ENCODE data around the gene PRKAG2.

The PRKAG2 gene

DNA sequence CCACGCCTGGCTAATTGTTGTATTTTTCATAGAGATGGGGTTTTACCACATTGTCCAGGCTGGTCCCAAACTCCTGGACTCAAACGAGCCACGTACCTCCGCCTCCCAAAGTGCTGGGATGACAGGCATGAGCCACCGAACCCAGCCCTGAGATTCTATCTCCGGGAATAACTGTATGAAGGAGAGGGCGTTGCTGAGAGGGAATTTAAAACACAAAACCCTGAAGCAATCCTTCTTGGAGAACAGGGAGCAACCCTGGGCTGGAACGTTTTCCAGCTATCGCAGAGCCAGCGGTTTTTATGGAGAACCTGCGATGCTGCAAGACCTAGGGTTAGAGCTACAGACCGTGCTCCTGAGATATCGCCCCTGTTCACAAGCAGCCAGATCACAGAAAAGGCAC is 144.6 kb downstream of the PRKAG2 start:
- in situ Hi-C loops (cut with MboI; ENCODE audit: low sequenced_read_pairs): no loop called here

DNA sequence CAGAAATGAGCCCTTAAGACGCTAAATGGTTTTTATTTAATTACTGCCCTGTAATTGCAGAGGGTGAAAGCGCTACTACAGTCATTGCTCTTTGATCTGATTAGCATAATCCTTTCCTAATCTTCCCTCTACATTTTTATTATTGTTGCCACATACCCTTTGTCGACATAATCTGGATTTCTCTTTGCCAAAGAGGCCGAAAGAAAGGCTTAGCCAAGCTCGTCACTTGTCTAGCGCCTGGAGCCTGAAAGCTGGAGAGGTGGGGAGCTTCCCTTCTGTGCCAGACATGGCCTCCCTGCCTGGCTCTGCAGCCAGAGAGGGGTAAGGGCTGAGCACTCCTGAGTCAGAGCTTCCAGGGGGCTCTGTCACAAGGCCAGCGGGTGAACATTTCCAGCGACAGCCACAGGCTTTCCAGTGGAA is 145.9 kb downstream of the PRKAG2 start:
- in situ Hi-C loops (cut with MboI; ENCODE audit: low sequenced_read_pairs): no loop called here

DNA sequence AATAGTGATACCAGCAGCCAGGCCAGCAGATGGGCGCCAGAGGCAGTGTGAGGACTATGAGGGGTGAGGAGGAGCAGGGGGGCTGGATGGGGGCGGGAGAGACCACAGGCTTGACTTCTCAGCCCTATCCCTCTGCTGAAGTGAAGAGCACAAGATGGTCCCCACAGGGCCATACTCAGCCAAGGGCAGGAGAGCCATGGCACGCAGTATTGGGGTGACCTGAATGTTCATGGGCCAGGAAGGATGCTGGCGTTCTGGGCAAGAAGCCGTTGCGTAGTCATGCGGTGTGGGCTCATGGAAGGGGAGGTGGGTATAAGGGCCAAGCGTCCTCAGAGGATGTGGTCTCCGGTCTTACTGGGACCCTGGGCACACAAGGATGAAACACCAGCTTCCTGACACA is 146.3 kb downstream of the PRKAG2 start:
- in situ Hi-C loops (cut with MboI; ENCODE audit: low sequenced_read_pairs): no loop called here

DNA sequence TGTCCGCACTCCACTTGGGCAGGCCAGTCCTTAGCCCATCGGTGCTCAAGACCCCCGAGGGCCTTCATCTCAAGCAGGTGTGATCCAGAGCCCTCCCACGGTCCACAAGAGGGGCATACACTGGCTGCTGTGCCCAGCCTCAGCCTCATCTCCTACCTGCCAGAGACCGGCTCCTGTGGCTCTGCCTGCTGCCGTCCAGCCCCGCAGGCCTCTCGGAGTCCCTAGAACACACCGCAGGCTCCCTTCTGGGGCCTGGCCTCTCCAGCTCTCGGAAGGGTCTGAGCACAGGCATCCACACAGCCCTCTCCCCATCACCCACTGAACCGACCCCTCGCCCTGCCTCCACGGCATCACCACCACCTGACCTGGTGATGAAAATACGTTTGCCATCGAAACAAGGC is 147.4 kb downstream of the PRKAG2 start:
- in situ Hi-C loops (cut with MboI; ENCODE audit: low sequenced_read_pairs): no loop called here

DNA sequence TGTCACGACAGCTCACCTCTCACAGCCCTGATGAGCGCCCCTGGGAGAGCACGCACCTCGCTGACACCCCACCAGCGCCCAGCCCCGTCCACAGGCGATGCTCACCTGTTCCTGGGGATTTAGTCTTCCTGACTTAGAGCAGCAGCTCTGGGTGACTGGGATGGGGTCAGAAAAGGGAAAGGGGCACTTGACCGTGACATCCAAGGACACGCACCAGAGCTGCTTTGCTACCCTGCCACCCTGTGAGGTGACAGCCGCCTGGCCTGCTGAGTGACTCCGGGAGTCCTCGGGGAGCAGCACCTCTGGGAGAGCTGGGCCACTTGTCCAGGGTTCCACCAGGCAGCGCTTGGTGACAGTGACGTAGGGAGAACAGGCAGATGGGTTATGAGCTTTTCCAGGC is 148.2 kb downstream of the PRKAG2 start:
- in situ Hi-C loops (cut with MboI; ENCODE audit: low sequenced_read_pairs): no loop called here

DNA sequence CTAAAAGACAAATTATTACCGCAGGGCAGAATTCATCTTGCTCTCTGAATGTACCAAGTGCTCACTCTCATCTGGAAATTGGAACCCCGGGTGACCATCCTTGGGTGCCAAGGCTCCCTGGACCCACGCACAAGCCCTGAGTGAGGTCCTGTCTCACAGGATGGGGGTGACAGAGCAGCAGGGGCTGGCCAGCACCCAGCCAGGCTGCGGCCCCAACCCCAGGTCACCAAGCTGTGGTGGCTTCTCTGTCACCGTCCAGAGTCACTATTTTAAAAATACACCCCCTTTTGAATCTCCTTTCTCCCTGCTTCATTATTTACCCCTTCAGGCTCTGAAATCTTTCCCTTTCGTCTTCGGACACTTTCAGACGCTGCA is 148.6 kb downstream of the PRKAG2 start:
- in situ Hi-C loops (cut with MboI; ENCODE audit: low sequenced_read_pairs): no loop called here

DNA sequence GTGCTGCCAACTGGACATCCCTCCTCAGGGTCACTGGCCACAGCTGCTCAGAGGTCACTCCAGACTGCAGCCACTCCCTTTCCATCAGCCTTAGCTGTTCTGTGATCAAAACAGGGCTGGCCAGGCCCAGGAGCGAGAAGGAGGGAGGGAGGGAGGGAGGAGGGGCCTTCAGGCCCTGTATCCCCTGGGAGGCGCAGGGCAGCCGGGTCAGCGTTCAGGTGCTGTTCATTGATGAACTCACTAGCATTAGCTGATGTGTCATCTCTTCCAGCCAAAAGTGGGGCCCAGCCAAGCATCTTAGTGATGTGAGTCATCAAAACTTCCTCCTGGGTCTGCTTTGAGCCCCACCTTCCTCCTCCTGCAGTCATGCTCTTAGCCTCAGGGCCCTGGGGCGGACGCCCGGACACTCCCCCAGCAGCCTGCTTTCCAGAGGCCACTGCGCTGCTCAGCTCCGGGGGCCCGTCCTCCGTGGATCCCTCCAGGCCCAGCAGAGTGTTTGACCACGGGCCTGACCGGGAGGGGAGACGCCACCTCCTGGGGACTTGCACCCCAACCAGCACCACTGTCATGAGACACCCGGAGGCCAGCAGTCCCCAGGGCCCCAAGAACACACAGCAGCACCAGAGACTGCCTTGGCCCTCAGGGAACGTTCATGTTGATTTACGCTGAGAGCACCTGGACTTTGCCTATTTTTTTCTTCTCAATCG is 149.2 kb downstream of the PRKAG2 start:
- in situ Hi-C loops (cut with MboI; ENCODE audit: low sequenced_read_pairs): no loop called here

DNA sequence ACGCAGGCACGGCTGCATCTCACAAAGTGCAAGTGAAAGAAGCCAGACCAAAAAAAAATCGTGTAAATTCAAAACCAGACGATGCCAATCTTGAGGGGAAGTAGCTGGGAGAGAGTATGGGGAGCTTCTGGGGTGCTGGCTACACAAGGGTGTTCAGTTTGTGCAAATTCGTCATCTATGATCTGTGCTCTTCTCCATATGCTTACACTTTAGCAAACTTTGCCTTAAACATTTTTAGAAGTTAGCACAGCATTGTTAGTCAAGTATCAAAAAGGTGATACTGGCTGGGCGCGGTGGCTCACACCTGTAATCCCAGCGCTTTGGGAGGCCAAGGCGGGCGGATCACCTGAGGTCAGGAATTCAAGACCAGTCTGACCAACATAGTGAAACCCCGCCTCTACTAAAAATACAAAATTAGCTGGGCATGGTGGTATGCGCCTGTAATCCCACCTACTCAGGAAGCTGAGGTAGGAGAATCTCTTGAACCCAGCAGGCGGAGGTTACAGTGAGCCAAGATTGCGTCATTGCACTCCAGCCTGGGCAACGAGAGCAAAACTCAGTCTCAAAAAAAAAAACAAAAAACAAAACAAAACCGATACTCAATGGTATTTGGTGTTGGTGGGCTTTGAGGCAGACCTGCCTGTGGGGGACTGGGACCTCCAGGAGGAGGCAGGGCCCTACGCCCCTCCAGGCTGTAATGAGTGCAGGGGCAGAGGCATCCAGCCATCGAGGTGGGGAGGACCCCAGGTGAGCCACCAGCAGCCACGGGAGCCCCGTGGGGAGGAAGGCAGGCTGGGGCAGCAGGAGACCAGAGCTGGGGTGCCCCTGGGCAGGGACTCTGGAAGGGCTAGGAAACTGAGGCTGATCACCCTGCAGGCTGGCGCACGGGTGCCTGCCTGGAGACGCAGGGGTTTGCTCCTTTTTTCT is 150.0 kb downstream of the PRKAG2 start:
- in situ Hi-C loops (cut with MboI; ENCODE audit: low sequenced_read_pairs): no loop called here

DNA sequence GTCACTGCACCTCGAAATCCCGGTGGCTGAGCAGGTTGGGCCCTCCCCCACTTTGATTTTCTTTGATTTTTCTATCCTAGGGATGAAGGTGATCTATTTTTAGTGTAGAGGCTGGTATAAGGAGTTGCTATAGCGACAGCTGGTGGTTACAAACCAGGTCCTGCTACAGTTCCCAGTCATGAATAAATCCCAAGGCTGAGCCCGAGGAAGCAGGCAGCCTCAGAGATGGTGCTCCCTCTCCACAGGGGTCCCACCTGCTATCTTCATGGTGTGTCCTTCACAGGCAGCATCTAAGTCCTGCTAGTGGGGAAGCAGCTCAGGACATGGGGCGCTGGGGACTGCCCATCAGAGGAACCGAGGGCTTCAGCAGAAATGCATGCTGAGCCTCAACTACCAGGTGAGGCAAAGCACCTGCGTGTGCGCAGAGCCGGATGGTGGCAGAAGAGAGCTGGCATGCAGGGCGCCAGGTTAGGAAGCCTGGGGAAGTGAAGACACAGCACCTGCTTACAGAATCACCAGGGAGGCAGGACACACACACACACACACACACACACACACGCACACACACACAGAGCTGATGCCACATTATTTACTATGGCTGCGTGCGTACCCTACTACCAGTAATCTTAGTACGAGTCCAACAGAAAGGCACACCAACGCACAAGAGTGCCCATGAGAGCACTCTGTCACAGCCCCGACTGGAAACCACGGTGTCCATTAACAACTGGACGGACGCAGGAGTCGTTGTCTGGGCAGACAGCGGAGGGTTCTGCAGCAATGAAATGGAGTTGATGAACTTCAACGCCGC is 150.9 kb downstream of the PRKAG2 start:
- in situ Hi-C loops (cut with MboI; ENCODE audit: low sequenced_read_pairs): no loop called here

DNA sequence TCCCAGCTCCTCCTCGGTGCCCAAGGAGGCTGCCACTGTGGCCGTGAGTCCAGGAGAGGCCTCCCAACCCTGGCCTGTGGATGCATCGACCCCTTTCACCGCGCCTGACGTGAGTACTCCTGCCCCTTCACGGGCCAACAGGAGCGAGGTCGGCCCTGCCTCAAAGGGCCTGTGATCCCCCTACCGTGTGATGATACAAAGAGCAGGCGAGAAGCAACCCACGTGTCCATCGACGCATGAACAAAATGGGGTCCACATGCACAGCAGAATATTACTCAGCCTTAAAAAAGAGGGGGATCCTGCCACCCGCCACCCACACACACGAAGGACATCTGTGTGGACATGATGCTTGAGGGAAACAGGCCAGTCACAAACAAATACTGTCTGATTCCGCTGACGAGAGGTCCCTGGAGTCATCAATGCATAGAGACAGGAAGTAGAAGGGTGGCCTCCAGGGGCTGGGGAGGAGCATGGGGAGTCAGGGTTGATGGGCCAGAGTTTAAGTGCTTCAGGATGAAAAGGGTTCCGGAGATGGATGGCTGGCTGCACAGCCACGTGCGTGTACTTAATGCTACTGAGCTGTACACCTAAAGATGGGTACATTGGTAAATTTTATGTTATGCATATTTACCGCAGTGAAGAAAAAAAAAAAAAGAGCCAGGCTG is 151.9 kb downstream of the PRKAG2 start:
- in situ Hi-C loops (cut with MboI; ENCODE audit: low sequenced_read_pairs): no loop called here

DNA sequence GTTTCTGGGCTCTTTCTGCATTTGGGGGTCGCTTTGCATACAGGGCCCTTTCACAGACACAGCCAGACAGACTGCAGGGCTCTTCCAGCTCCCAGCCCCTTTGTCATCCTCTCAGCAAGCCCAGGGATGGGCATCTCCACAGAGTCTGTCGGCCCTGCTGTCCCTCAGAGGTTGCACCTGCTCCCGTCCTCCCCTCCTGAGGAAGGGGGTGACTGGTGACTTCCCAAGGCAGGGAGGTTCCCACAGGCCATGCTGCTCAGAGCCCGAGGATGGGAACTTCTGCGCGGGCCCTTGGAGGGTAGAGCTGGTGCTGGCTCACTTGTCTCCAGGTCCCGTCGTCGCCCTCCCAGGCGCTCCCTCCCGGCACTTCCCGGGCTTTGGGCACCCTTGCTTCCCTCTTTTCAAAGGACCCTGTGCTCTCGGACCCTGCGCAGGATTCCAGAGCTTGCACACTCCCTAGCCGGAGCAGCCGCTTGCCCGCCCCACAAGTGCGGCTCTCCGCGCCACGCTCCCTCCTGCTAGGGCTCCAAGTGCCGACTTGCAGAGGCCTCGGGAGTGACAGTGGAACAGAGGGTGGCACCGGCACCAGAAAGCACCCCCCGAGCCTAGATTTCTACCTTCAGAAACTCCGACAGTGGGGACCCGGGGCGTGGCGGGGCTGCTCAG is 152.5 kb downstream of the PRKAG2 start:
- in situ Hi-C loops (cut with MboI; ENCODE audit: low sequenced_read_pairs): no loop called here

DNA sequence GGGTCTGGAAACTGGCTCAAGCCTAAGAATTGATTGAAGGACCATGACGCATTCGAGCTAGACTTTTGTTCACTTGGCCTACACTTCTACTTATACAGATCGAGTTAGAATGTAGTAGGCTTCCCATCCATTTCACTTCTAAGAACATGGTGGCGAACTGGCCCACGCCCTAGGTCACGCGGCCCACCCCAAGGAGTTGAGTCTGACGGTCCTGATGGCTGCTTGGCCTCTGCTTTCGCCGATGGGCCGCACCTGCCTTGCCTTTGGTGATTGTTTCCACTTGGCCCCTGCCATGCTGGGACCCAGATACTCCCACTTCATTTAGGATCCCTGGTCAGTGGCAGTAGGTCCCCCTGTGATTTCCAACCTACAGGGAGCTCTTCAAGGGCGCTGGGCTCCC is 153.6 kb downstream of the PRKAG2 start:
- in situ Hi-C loops (cut with MboI; ENCODE audit: low sequenced_read_pairs): no loop called here

DNA sequence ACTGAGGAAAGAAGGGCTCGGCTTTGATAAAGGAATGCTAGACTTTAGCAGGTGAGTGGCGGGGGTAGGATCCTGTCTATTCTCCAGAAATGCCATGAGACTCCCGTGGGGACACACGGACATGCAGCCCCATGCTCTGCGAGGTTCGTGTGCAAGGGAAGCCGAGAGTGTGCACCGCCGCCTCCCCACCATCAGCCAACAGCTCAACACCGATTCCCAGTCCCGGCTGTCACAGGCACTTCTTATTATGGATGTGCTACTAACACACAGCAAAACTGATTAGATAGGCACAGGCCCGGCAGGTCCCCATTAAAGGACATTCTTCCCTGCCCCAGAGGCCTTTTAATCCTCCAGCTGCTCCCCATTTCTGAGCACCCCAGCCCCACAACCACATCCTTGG is 154.4 kb downstream of the PRKAG2 start:
- in situ Hi-C loops (cut with MboI; ENCODE audit: low sequenced_read_pairs): no loop called here

DNA sequence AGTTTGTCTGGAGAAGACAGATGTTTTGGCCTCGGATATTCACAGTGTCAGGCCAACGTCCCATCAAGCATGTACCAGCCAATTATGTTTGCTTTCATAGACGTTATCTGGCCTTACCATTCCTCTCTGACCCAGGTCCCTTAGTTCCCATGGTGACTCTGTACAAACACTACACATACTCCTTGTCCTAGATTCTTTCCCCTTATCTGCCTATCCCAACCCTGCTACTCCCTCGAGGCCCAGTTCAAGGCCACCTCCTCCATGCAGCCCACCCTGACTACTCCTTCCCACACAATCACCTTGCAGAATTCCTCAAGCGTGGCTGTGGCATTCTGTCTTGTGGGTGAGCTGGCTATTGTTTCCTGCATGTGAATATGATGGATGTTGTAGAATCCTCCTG is 155.2 kb downstream of the PRKAG2 start:
- in situ Hi-C loops (cut with MboI; ENCODE audit: low sequenced_read_pairs): no loop called here

DNA sequence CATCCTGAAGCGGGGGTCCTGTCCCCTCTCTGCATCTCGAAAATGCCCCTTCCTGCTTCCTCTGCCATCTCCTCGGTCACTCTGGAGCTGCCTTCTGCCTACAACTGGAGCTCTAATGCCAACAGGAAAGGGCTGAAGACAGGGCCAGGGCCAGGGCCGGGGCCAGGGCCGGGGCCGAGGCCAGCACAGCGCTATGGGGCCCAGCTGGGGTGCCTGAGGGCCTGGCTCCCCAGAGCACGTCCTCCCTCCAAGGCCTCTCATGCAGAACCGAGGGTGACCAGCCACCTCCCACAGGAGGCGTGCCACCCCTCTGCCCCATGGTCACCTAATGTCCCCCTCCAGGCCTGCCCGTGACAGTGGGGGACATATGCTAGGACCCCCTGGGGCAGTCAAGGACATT is 155.7 kb downstream of the PRKAG2 start:
- in situ Hi-C loops (cut with MboI; ENCODE audit: low sequenced_read_pairs): no loop called here

DNA sequence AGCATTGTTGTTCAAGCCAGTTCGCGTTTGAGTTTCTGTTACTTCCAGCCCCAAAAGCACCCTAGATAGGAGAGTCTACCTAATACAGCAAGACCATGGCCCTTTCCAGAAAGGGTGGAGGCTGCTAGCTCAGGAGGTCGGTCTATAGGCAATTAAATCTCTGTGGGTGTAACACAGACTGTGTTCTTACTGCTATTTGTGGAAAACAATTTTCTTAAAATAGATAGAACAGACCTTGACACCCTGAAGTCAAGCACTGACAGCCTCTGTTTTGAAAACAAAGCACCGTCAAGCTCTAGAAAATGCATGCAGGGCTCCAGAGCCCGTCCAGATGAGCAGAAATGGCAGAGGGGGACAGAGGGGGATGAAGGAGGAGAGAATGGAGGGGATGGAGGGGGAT is 156.6 kb downstream of the PRKAG2 start:
- in situ Hi-C loops (cut with MboI; ENCODE audit: low sequenced_read_pairs): no loop called here

DNA sequence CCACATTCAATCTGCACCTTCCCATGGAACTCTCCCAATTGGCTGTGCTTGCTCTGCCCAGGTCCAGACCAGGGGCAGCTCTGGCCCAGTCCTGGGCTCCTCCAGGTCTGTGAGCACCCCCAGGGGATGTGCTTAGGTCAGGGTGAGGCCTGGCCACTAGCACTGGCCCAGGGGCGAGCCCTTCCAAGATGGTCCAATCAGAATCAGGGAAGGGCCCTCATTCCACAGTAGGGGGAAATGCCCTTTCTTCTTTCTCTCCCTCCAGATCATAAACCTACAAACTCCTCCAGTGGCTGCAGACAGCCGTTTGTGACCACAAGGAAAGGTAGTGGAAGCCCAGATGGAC is 157.0 kb downstream of the PRKAG2 start:
- in situ Hi-C loops (cut with MboI; ENCODE audit: low sequenced_read_pairs): no loop called here

DNA sequence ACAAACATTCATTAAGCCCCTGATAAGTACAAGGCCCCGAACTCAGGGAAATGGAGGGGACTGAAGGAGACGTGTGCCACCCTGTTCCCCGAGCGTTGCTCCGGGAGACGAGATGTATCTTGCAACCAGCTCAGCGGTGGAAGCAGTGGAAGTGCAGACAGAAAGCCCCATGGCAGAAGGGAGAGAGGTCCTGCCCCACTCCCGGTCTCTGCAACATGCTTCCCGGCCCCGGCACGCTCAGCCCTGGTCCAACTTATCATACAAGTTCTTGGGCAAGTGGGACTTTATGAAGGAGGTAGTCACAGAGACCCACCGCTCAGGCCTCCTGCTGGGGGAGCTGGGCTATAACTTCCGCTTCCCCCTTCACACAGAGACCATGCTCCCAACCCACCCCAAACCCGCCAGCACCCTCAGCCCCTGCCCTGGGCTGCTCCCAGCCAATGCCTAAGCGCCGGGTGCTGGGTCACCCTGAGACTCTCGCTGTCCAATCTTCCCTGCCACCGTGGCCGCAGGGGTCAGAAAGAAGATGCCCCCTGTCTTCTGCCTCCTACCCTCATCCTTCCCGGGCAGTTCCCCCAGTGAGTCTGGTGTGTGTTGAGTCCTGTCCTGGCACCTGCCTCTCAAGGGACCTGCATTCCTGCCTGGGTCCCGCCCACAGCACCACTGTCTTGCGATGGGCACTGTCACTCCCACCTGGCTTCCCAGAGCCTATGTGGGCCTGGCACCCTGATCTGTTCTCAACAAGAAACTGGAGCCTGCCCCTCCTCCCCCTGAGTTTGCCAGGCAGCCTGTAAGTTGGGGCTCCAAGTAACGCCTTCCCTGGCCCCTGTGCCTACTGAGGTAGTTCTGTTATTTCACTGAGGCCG is 157.7 kb downstream of the PRKAG2 start:
- in situ Hi-C loops (cut with MboI; ENCODE audit: low sequenced_read_pairs): no loop called here

DNA sequence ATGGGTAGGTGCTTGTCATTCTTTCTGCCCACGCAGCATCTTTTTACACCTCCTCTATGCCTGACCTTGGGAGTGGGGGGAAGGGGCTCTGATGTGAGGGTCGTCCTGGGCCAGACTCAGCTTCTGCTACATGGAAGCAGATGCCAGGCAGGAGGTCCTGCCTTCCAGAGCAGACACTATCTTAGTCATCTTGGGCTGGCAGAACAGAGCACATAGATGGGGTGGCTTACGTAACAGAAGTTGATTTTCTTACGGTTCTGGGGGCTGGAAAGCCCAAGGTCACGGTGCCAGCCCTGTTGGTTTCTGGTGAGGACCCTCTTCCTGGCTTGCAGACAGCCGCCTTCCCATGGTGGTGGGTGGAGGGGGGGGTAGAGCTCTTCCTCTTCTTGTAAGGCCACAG is 159.0 kb downstream of the PRKAG2 start:
- in situ Hi-C loops (cut with MboI; ENCODE audit: low sequenced_read_pairs): no loop called here

DNA sequence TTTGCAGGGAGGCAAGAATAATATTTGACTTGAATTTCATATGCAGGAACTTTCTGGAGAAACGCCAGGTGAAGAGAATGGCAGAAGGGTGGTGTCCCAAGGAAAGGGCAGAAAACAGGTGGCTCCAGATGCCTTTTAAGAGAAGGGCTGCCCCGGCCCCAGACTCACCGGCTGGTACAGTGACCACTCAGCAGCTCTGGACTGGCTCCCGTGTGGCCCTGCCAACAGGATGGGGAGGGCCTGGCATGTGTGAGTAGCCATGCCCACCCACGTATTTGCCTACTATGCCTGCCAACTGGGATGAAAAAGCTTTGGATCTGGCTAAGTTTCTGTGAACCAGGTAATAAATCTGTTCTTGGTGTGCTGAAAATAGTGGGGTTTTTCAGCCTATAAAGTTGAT is 159.5 kb downstream of the PRKAG2 start:
- in situ Hi-C loops (cut with MboI; ENCODE audit: low sequenced_read_pairs): no loop called here

Data from HL-60/S4 treated with phorbol 12-myristate 13-acetate at 8.2 ng/mL for 4 days and 3 days (cell line).